ENCODE results near the gene PEPD.
"Not testable (repeated sequence)": the region's sequence is repeated elsewhere in the genome, so short reads cannot be mapped to it uniquely, and the experiment has no call there.

The PEPD gene

GRCh38 chr19:33484226-33484774 is 37.3 kb downstream of the PEPD start:
- no peak for TF ChIP-seq ZFX (IDR thresholded peaks at IDR 0.05; ENCODE audit: borderline replicate concordance)
- TF ChIP-seq CTCF (IDR thresholded peaks at IDR 0.05), result no peak

GRCh38 chr19:33482476-33482875 is 39.1 kb downstream of the PEPD start:
- no peak overlapping the region for H3K27ac ChIP-seq
- TF ChIP-seq ZFX (IDR thresholded peaks at IDR 0.05; ENCODE audit: borderline replicate concordance) (no peak), CTCF (IDR thresholded peaks at IDR 0.05) (no peak)

More at GRCh38 chr19:33484226-33484774, 37.3 kb downstream of the PEPD start:
- H3K27ac ChIP-seq, result no peak overlapping the region

- H3K27ac ChIP-seq, result no peak overlapping the region
- TF ChIP-seq CTCF (IDR thresholded peaks at IDR 0.05) (no peak), ZFX (IDR thresholded peaks at IDR 0.05; ENCODE audit: borderline replicate concordance) (no peak)
Observed at GRCh38 chr19:33481863-33482262, 39.7 kb downstream of the PEPD start.

- not testable (repeated sequence) for H3K27ac ChIP-seq
Observed at GRCh38 chr19:33479570-33479969, 42.0 kb downstream of the PEPD start.

- H3K27ac ChIP-seq, result no peak overlapping the region
- TF ChIP-seq ZFX (IDR thresholded peaks at IDR 0.05; ENCODE audit: borderline replicate concordance), result no peak
- TF ChIP-seq CTCF (IDR thresholded peaks at IDR 0.05), result no peak
Observed at GRCh38 chr19:33477781-33478180, 43.8 kb downstream of the PEPD start.

- TF ChIP-seq ZFX (IDR thresholded peaks at IDR 0.05; ENCODE audit: borderline replicate concordance), result no peak
- TF ChIP-seq CTCF (IDR thresholded peaks at IDR 0.05), result no peak
- no peak overlapping the region for H3K27ac ChIP-seq
Observed at GRCh38 chr19:33476151-33476707, 45.4 kb downstream of the PEPD start.

- no peak for TF ChIP-seq ZFX (IDR thresholded peaks at IDR 0.05; ENCODE audit: borderline replicate concordance)
- TF ChIP-seq CTCF (IDR thresholded peaks at IDR 0.05), result no peak
- H3K27ac ChIP-seq, result no peak overlapping the region
Observed at GRCh38 chr19:33473653-33474305, 47.8 kb downstream of the PEPD start.
